HepG2 (cell line): ENCODE data around the gene THEM5. TPM values are rescaled to one million over a fixed set of nuclear protein-coding genes. Genes with fewer than 3 reads are reported as not detected.

Source experiments
- ATAC-seq: fragments of 200-7000 bp; cut with Tn5 transposase; 3 replicates; pipeline ENCODE4 v1.9.1; 2020; ENCODE audit warnings: mild to moderate bottlenecking, moderate library complexity
- BruUV-seq: library from RNA; stranded (reverse); fragments of 400-500 nt; replicated peaks from 2 replicates; lab custom pipeline; 2021; lab: Mats Ljungman, UMichigan
- CTCF ChIA-PET: fragments of 300-600 bp; formaldehyde crosslinking; extraction: SDS; loops from one replicate; lab custom pipeline; 2021; ENCODE audit warnings: low total read pairs, inconsistent platforms, low intra/inter-chr PET ratio; lab: Yijun Ruan, JAX
- POLR2A ChIA-PET: fragments of 350-600 bp; sonication (Branson Sonifier 250); formaldehyde crosslinking; loops from one replicate; lab custom pipeline; 2020; ENCODE audit warnings: antibody characterized with exemption, inconsistent platforms; lab: Yijun Ruan, JAX
- DNase-seq: peaks from one replicate; pipeline ENCODE4 v3.0.0-alpha.2; 2015; ENCODE audit warnings: low spot score
- FAIRE-seq: peaks from 3 replicates; lab custom pipeline; 2011; peaks lifted over from hg19 to GRCh38; lab: Jason Lieb, UNC
- H2AFZ ChIP-seq: one replicate; pipeline ENCODE4 v1.6.1; 2011; ENCODE audit warnings: low read length, inconsistent platforms
- H3K27ac ChIP-seq: fragments of 300-600 bp; 3 replicates; pipeline ENCODE4 v1.8.0; 2011; ENCODE audit warnings: mixed run types, mild to moderate bottlenecking, mixed read lengths, low read length, inconsistent platforms; ENCODE audit not compliant: insufficient read depth; ENCODE audit errors: extremely low read length
- H3K27me3 ChIP-seq, 2 experiments: fragments of 200-600 bp in 1 of 2; 2 replicates in 1 of 2; 3 replicates in 1 of 2; pipeline versions ENCODE4 v1.6.0 to v1.8.0; 2011; ENCODE audit warnings: low read length in 2 of 2, mild to moderate bottlenecking in 2 of 2, moderate library complexity in 2 of 2, inconsistent platforms in 1 of 2; ENCODE audit not compliant: insufficient read depth in 2 of 2, control insufficient read depth in 1 of 2
- H3K36me3 ChIP-seq, 2 experiments: fragments of 200-600 bp in 1 of 2; replicated peaks in 1 of 2; 2 replicates in 1 of 2; 3 replicates in 1 of 2; pipeline versions ENCODE4 v1.5.1 to v1.8.0; 2011; ENCODE audit warnings: low read length in 2 of 2, inconsistent platforms in 1 of 2; ENCODE audit not compliant: insufficient read depth in 2 of 2, control insufficient read depth in 1 of 2
- H3K4me1 ChIP-seq: 2 replicates; pipeline ENCODE4 v1.5.1; 2012; ENCODE audit warnings: low read length, inconsistent platforms; ENCODE audit not compliant: insufficient read depth
- H3K4me2 ChIP-seq: 2 replicates; pipeline ENCODE4 v1.6.0; 2011; ENCODE audit warnings: low read depth, low read length, inconsistent platforms
- H3K4me3 ChIP-seq, 3 experiments: fragments of 200-600 bp in 1 of 3; sonication (generic), shearing (Covaris generic) in 1 of 3; replicated peaks in 1 of 3; 2 replicates each; pipeline ENCODE4 v1.5.1; 2011 to 2016; ENCODE audit warnings: low read length in 3 of 3, inconsistent platforms in 2 of 3, low read depth in 2 of 3, mild to moderate bottlenecking in 2 of 3, control low read depth in 1 of 3, mixed read lengths in 1 of 3; ENCODE audit not compliant: insufficient read depth in 1 of 3
- H3K79me2 ChIP-seq: one replicate; pipeline ENCODE4 v1.6.1; 2011; ENCODE audit warnings: low read length, inconsistent platforms; ENCODE audit not compliant: insufficient read depth
- H3K9ac ChIP-seq: 2 replicates; pipeline ENCODE4 v1.6.0; 2011; ENCODE audit warnings: mild to moderate bottlenecking, low read depth, low read length, inconsistent platforms; ENCODE audit not compliant: insufficient read depth
- H3K9me3 ChIP-seq: 2 replicates; pipeline ENCODE4 v1.5.1; 2012; ENCODE audit warnings: mild to moderate bottlenecking, low read length
- H4K20me1 ChIP-seq: 2 replicates; pipeline ENCODE4 v1.6.0; 2011; ENCODE audit warnings: inconsistent platforms, mild to moderate bottlenecking, low read length, moderate library complexity; ENCODE audit not compliant: insufficient read depth
- FOXP1 ChIP-seq, 2 experiments: fragments of 450-650 bp in 1 of 2; IDR thresholded peaks; 2 replicates each; pipeline ENCODE4 v1.6.1; 2017 to 2018; ENCODE audit warnings: antibody characterized with exemption in 1 of 2
- GPBP1L1 ChIP-seq: sonication (generic); formaldehyde crosslinking; IDR thresholded peaks from 2 replicates; pipeline ENCODE4 v1.5.0; 2020; ENCODE audit warnings: mild to moderate bottlenecking, missing genetic modification reagents
- RCOR2 ChIP-seq: IDR thresholded peaks from 2 replicates; pipeline ENCODE4 v1.6.1; 2016; ENCODE audit warnings: missing biosample characterization, missing genetic modification reagents
- STAT5B ChIP-seq: sonication (generic); formaldehyde crosslinking; IDR thresholded peaks from 2 replicates; pipeline ENCODE4 v1.4.0; 2020; ENCODE audit warnings: missing genetic modification reagents
- ZGPAT ChIP-seq: IDR thresholded peaks from 2 replicates; pipeline ENCODE4 v1.6.1; 2016; ENCODE audit warnings: mild to moderate bottlenecking
- ZNF101 ChIP-seq: sonication (generic); formaldehyde crosslinking; IDR thresholded peaks from 2 replicates; pipeline ENCODE4 v1.4.0; 2020; ENCODE audit warnings: mild to moderate bottlenecking, low read depth, missing genetic modification reagents, borderline replicate concordance
- ZNF263 ChIP-seq: sonication (generic); formaldehyde crosslinking; IDR thresholded peaks from 2 replicates; pipeline ENCODE4 v1.4.0; 2020; ENCODE audit warnings: missing genetic modification reagents
- ZSCAN30 ChIP-seq: sonication (generic); formaldehyde crosslinking; IDR thresholded peaks from 2 replicates; pipeline ENCODE4 v1.5.0; 2020; ENCODE audit warnings: mild to moderate bottlenecking, missing genetic modification reagents
- WGBS: methylation state at CpG from one replicate; pipeline ENCODE4 v1.1.6; 2017; ENCODE audit warnings: low lambda C conversion rate; 5-methylcytosine and 5-hydroxymethylcytosine counted together
- in situ Hi-C: cut with HindIII; loops from 2 replicates; pipeline ENCODE4 v1.10.0; 2017; ENCODE audit warnings: low pct_unique_long_range_greater_than_20kb; ENCODE audit not compliant: extremely low pct_ligation_motif_present
- intact Hi-C: fragments of 100-400 bp; cut with micrococcal nuclease; formaldehyde crosslinking; loops from one replicate; pipeline ENCODE4 v1.10.0; 2022; ENCODE audit not compliant: unreplicated experiment
- polyA plus RNA-seq, 8 experiments: library from polyadenylated mRNA; depleted of rRNA in 3 of 8; stranded (reverse) in 7 of 8; unstranded in 1 of 8; fragments of >200 nt; fragmentation: Illumina TruSeq in 4 of 8; extraction: Trizol in 4 of 8; gene quantifications; 2 replicates each; pipeline versions ENCODE4 v1.2.1 to v1.2.3, GENCODE V29; 2011 to 2016; ENCODE audit warnings: low read depth in 4 of 8, missing spikeins in 1 of 8, mixed read lengths in 1 of 8; ENCODE audit not compliant: insufficient read depth in 1 of 8
- total RNA-seq, 5 experiments: library from RNA; depleted of rRNA; stranded (reverse); fragments of >200 nt; fragmentation: Illumina TruSeq; extraction: Trizol; gene quantifications; 2 replicates each; pipeline ENCODE4 v1.2.3, GENCODE V29; 2016; ENCODE audit warnings: low read depth in 1 of 5

The THEM5 gene
- total and polyA plus RNA-seq, 2 of the 13 experiments (the other 11 are each of a cell fraction or from before 2014, with no cell fraction given): not detected

- TF ChIP-seq GPBP1L1 (CRISPR knock-in tag) (no peak), ZGPAT (0 out of 2 replicates have a peak, but pooled peaks have one; percentile 38), FOXP1 (IDR thresholded peaks at IDR 0.05) (no peak), FOXP1 (CRISPR knock-in tag; IDR thresholded peaks at IDR 0.05) (0 out of 2 replicates have a peak, but pooled peaks have one; percentile 13), STAT5B (CRISPR knock-in tag) (no peak), ZSCAN30 (no peak), RCOR2 (CRISPR knock-in tag) (peak; percentile 33; the same call in 1 of the 2 replicates)
These were observed 19.3 kb downstream of the THEM5 start (continued) for GRCh38 chr1:151834239-151834638.

DNA sequence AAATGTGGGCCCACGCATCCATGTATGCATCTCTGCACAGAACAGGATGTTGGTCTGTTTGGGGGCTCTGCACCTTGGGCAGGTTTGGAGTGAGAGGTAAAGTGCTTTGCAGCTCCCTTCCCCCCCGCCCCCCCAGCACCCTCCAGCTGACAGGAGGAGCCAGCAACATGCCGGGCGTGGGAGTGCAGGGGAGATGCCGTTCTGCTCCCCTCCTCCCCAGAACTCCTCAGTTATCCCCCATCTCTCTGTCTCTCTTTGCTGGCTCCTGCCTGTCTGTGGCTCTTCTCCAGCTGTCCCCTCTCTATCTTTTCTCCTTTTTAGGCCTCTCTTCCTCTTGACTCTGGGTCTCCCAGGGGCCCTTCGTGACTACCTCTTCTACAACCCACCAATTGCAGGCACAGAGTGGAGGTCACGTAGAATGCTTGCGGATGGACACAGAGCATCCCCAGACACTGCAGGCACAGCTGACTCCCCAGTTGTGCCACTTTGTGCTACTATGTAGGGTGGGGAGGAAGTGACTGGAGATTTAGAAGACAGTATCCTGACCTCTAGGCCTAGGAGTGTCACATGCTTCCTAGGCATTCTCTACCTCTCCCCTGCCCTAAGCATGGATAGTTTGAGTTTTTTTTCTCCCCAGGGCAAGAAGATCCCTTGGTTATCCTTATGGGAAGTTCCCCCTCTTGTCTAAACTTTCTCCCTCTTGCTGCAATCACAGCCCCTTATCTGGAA lies 20.2 kb downstream of the THEM5 start:
- H3K79me2 ChIP-seq: no peaks in the 10 kb centered on the region
- H3K27ac ChIP-seq: peak overlapping the region; percentile 51
- peak overlapping the region; percentile 74 for H3K9ac ChIP-seq
- intact Hi-C loops: loop anchor here (5.0 to 10.0 kb wide), 4 partner anchors 41 to 389 kb away; partner anchors contain the start of genes MRPL9, TDRKH and TUFT1
- no peaks in the 10 kb centered on the region for H3K9me3 ChIP-seq
- H3K36me3 ChIP-seq: no peaks in the 10 kb centered on the region
- ATAC-seq (no peak), FAIRE-seq (no peak), DNase-seq (no peak)
- in situ Hi-C loops: loop anchor here (10.0 kb wide), 2 partner anchors 119 to 239 kb away; partner anchors contain the start of gene CELF3
- ChIA-PET CTCF (no interaction called here), POLR2A (interaction anchor here (0.9 to 1.6 kb wide), 5 partner anchors 8 to 70 kb away, joined by 3 to 5 read pairs (median 3); partner anchors contain the start of genes MRPL9 and TDRKH)
- H3K4me1 ChIP-seq: peaks cover 78% of the 10 kb centered on the region
- no peaks in the 10 kb centered on the region for H4K20me1 ChIP-seq
- H3K4me3 ChIP-seq: peak overlapping the region in 1 of 3 experiments; percentile 83; a peak in 1 of 6 replicates
- whole genome bisulfite sequencing: 59% methylated on average over 8 of the region's 8 CpGs
- TF ChIP-seq ZNF263 (CRISPR knock-in tag) (peak; percentile 58), ZNF101 (no peak)
- no peaks in the 10 kb centered on the region; a peak in 2 of 5 replicates for H3K27me3 ChIP-seq
- H3K4me2 ChIP-seq: peak overlapping the region; percentile 100
- no TSS peak for BruUV-seq
- H2AFZ ChIP-seq: no peak overlapping the region
